ENCODE measurements around the gene ZNF805. TPM values are rescaled to one million over a fixed set of nuclear protein-coding genes. Genes with fewer than 3 reads are reported as not detected.

The ZNF805 gene
- total and polyA plus RNA-seq, 2 of the 13 experiments (the other 11 are each of a cell fraction or from before 2014, with no cell fraction given): 5.1 to 12.8 TPM

GRCh38 chr19:57276430-57276829 is 36.0 kb downstream of the ZNF805 start:
- ChIA-PET CTCF (ENCODE audit: low intra/inter-chr PET ratio, low total read pairs) (no interaction called here), POLR2A (interaction anchor here (1.2 to 1.5 kb wide), 3 partner anchors 30 to 86 kb away, joined by 4 to 7 read pairs (median 5); partner anchors contain the start of genes TRAPPC2B, ZNF547 and ZNF805)
- peak overlapping the region; percentile 32; the same call in 1 of the 2 replicates for H3K4me2 ChIP-seq (ENCODE audit: low read depth, low read length)
- H3K9me3 ChIP-seq (ENCODE audit: low read length): no peaks in the 10 kb centered on the region
- H3K9ac ChIP-seq (ENCODE audit: insufficient read depth, low read depth, low read length): peak overlapping the region; percentile 58
- WGBS (ENCODE audit: low lambda C conversion rate): 78% methylated on average over 1 of the region's 1 CpG
- peaks cover 12% of the 10 kb centered on the region for H3K79me2 ChIP-seq (ENCODE audit: insufficient read depth, low read length)
- H4K20me1 ChIP-seq (ENCODE audit: insufficient read depth, low read length): no peaks in the 10 kb centered on the region; the same call in 1 of the 2 replicates
- intact Hi-C loops (cut with micrococcal nuclease; ENCODE audit: unreplicated experiment) (no loop called here), in situ Hi-C loops (cut with HindIII; ENCODE audit: extremely low pct_ligation_motif_present, low pct_unique_long_range_greater_than_20kb) (no loop called here)
- 0 out of 5 replicates have a peak, but pooled peaks cover 0 to 3% of the 10 kb centered on the region in 2 experiments for H3K36me3 ChIP-seq (replicated peaks in 1 of 2; ENCODE audit: control insufficient read depth in 1 of 2, insufficient read depth in 2 of 2, low read length in 2 of 2)
- BruUV-seq (replicated peaks): no TSS peak
- H3K27ac ChIP-seq (ENCODE audit: extremely low read length, insufficient read depth, low read length): peak overlapping the region; percentile 74
- no peak for FAIRE-seq
- DNase-seq (ENCODE audit: low spot score): peak; percentile 45
- H3K4me3 ChIP-seq (replicated peaks in 1 of 3; ENCODE audit: insufficient read depth in 1 of 3, low read depth in 2 of 3, low read length in 3 of 3): no peak overlapping the region
- ATAC-seq: no peak
- H3K27me3 ChIP-seq (ENCODE audit: control insufficient read depth in 1 of 2, insufficient read depth in 2 of 2, low read length in 2 of 2): no peaks in the 10 kb centered on the region; a peak in 1 of 5 replicates
- no peak overlapping the region for H2AFZ ChIP-seq (ENCODE audit: low read length)
- peaks cover 37% of the 10 kb centered on the region for H3K4me1 ChIP-seq (ENCODE audit: insufficient read depth, low read length)
- peak; percentile 38; the same call in 1 of the 2 replicates for TF ChIP-seq FOXP4 (CRISPR knock-in tag; IDR thresholded peaks at IDR 0.05)
- TF ChIP-seq MZF1 (CRISPR knock-in tag; IDR thresholded peaks at IDR 0.05; ENCODE audit: borderline replicate concordance): no peak
- peak; percentile 56; the same call in 1 of the 2 replicates for TF ChIP-seq TFAP4 (IDR thresholded peaks at IDR 0.05; ENCODE audit: borderline replicate concordance, low read depth)
- TF ChIP-seq CEBPG (CRISPR knock-in tag; IDR thresholded peaks at IDR 0.05): peak; percentile 27; the same call in 1 of the 2 replicates
- peak in 1 of 2 experiments; percentile 27; a peak in 1 of 4 replicates for TF ChIP-seq EP300 (IDR thresholded peaks at IDR 0.05; ENCODE audit: low read depth in 2 of 2, low read length in 2 of 2)
- no peak for TF ChIP-seq EP300 (CRISPR knock-in tag; IDR thresholded peaks at IDR 0.05; ENCODE audit: borderline replicate concordance)
- no peak for TF ChIP-seq ZBTB3 (CRISPR knock-in tag; IDR thresholded peaks at IDR 0.05; ENCODE audit: borderline replicate concordance, low read depth)
- TF ChIP-seq ZNF121 (CRISPR knock-in tag; IDR thresholded peaks at IDR 0.05): no peak
- TF ChIP-seq NR2F6 (IDR thresholded peaks at IDR 0.05): peak; percentile 56
- peak; percentile 59 for TF ChIP-seq NR2F6 (CRISPR knock-in tag; IDR thresholded peaks at IDR 0.05)
- TF ChIP-seq PAXIP1 (CRISPR knock-in tag; conservative IDR thresholded peaks at IDR 0.05): peak; percentile 67
- peak; percentile 44; the same call in 1 of the 2 replicates for TF ChIP-seq SAP130 (CRISPR knock-in tag; IDR thresholded peaks at IDR 0.05; ENCODE audit: low read depth)
- TF ChIP-seq ZBTB10 (CRISPR knock-in tag; IDR thresholded peaks at IDR 0.05; ENCODE audit: borderline replicate concordance): peak; percentile 76; the same call in 1 of the 2 replicates

Data from HepG2 (cell line).